ENCODE measurements around the gene KRT77. TPM values are rescaled to one million over a fixed set of nuclear protein-coding genes. Genes with fewer than 3 reads are reported as not detected.

The KRT77 gene
- total and polyA plus RNA-seq, 7 donors: 0.01 to 0.04 TPM; not detected in 5

GRCh38 chr12:52704464-52704863 lies 1.1 kb upstream of the KRT77 start:
- H3K4me3 ChIP-seq: no peak overlapping the region
- intact Hi-C loops (cut with DNase I): no loop called here
- H3K27ac ChIP-seq: no peak overlapping the region
- 42 to 48% (median 42%) methylated on average over 7 of the region's 7 CpGs for WGBS, 3 donors
- H3K36me3 ChIP-seq (ENCODE audit: insufficient read depth in 1 of 2, low read depth in 1 of 2): no peaks in the 10 kb centered on the region
- no peak for TF ChIP-seq CTCF (IDR thresholded peaks at IDR 0.05)
- no peak for DNase-seq
- ATAC-seq: no peak
- H3K27me3 ChIP-seq (ENCODE audit: insufficient read depth in 3 of 3, low read length in 2 of 3): peaks cover 0 to 20% (median 0%) of the 10 kb centered on the region in 3 donors
- H3K9me3 ChIP-seq: no peaks in the 10 kb centered on the region
- H3K4me1 ChIP-seq: no peaks in the 10 kb centered on the region

- no peak overlapping the region for H3K27ac ChIP-seq
- DNase-seq (no peak), ATAC-seq (no peak)
- no peaks in the 10 kb centered on the region for H3K9me3 ChIP-seq
- WGBS, 3 donors: 39 to 72% (median 55%) methylated on average over 1 of the region's 1 CpG
- intact Hi-C loops (cut with DNase I): no loop called here
- H3K4me3 ChIP-seq: no peak overlapping the region
- H3K36me3 ChIP-seq (ENCODE audit: insufficient read depth in 1 of 2, low read depth in 1 of 2): no peaks in the 10 kb centered on the region
- no peaks in the 10 kb centered on the region for H3K4me1 ChIP-seq
- peaks cover 0 to 21% (median 0%) of the 10 kb centered on the region in 3 donors for H3K27me3 ChIP-seq (ENCODE audit: insufficient read depth in 3 of 3, low read length in 2 of 3)
- TF ChIP-seq CTCF (IDR thresholded peaks at IDR 0.05): no peak
These were observed 554 bp upstream of the KRT77 start for GRCh38 chr12:52703878-52704277.

GRCh38 chr12:52702338-52702737 lies 986 bp downstream of the KRT77 start:
- Histone ChIP-seq H3K27ac (no peak overlapping the region), H3K4me1 (no peaks in the 10 kb centered on the region), H3K36me3 (ENCODE audit: insufficient read depth in 1 of 2, low read depth in 1 of 2) (no peaks in the 10 kb centered on the region), H3K9me3 (no peaks in the 10 kb centered on the region), H3K27me3 (ENCODE audit: insufficient read depth in 3 of 3, low read length in 2 of 3) (peaks cover 0 to 18% (median 0%) of the 10 kb centered on the region in 3 donors), H3K4me3 (no peak overlapping the region)
- intact Hi-C loops (cut with DNase I): no loop called here
- WGBS, 3 donors: 76 to 78% (median 78%) methylated on average over 2 of the region's 2 CpGs
- DNase-seq (no peak), ATAC-seq (no peak)
- TF ChIP-seq CTCF (IDR thresholded peaks at IDR 0.05): no peak

GRCh38 chr12:52701281-52701680 lies 2.0 kb downstream of the KRT77 start:
- no peak for ATAC-seq
- TF ChIP-seq CTCF (IDR thresholded peaks at IDR 0.05): no peak
- Histone ChIP-seq H3K27me3 (ENCODE audit: insufficient read depth in 3 of 3, low read length in 2 of 3) (peaks cover 0 to 19% (median 0%) of the 10 kb centered on the region in 3 donors), H3K27ac (no peak overlapping the region), H3K4me3 (no peak overlapping the region), H3K4me1 (no peaks in the 10 kb centered on the region), H3K36me3 (ENCODE audit: insufficient read depth in 1 of 2, low read depth in 1 of 2) (no peaks in the 10 kb centered on the region), H3K9me3 (no peaks in the 10 kb centered on the region)
- no peak for DNase-seq
- intact Hi-C loops (cut with DNase I): no loop called here
- 70 to 78% (median 71%) methylated on average over 12 of the region's 12 CpGs for WGBS, 3 donors

GRCh38 chr12:52699960-52700359 lies 3.4 kb downstream of the KRT77 start:
- no peak overlapping the region for H3K4me3 ChIP-seq
- H3K36me3 ChIP-seq (ENCODE audit: insufficient read depth in 1 of 2, low read depth in 1 of 2): no peaks in the 10 kb centered on the region
- DNase-seq (no peak), ATAC-seq (peak in 2 of 4 donors; percentile 21 to 32)
- intact Hi-C loops (cut with DNase I): no loop called here
- no peak for TF ChIP-seq CTCF (IDR thresholded peaks at IDR 0.05)
- WGBS, 3 donors: 52 to 57% (median 53%) methylated on average over 2 of the region's 2 CpGs
- no peak overlapping the region for H3K27ac ChIP-seq
- no peaks in the 10 kb centered on the region for H3K4me1 ChIP-seq
- H3K27me3 ChIP-seq (ENCODE audit: insufficient read depth in 3 of 3, low read length in 2 of 3): peaks cover 0 to 21% (median 0%) of the 10 kb centered on the region in 3 donors
- H3K9me3 ChIP-seq: no peaks in the 10 kb centered on the region
